ENCODE measurements around the gene TSC1. TPM values are rescaled to one million over a fixed set of nuclear protein-coding genes. Genes with fewer than 3 reads are reported as not detected.
A peak's percentile ranks its signal among the peaks of the same experiment; 100 is the strongest.

The TSC1 gene
- total RNA-seq, 1 donor from 2014 or later, result 42.6 TPM

DNA sequence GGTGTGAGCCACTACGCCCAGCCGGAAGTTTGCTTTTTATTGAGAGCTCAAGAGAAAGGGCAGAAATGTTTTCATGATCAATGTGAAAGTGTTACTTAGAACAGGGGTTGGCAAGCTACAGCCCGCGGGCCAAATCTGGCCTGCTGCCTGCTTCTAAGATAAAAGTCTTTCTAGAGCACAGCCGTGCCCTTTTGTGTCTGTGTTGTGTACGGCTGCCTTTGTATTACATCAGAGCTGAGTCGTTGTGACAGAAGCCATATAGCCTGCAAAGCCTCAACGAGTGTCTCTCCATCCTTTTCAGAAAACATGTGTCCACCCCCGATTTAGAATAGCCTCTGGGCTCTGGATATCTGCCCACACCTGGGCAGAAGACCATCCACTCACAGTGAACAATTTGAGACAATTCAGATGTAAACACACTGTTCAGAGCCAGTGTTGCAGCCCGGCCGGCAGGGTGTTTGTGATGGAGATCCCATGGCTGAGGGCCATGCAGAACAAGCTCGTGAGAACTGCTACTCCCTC is 95.2 kb downstream of the TSC1 start:
- ATAC-seq (peak; percentile 71), DNase-seq (ENCODE audit: missing footprints) (no peak)
- intact Hi-C loops (cut with DNase I), result no loop called here

DNA sequence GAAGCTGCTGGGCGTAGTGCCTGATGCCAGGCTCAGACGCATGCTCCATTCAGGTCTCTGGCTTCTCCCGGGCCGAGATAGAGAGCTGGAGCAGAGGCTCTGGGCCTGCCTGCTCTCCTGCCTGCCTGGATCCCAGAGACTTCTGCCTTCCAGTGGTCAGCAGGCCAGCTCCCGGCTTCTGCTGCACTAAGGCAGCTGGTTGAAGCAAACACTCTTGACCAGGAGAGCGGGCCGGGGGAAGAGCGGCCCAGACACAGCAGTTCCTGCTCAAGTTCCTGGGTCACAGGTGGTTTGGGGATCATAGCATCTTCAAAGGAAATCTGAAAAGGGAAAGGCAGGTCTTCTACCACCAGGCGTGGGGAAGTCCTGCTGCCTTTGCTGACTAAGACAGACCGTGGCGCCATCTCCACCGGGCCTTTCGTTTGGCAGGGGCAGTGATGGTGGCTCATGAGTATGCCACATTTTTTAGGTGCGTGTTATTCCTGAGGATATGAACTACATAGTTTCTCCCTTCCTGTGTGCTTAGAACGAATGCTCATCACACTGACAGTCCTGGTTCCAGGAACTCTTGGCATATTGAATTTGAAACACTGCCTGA is 97.4 kb downstream of the TSC1 start:
- intact Hi-C loops (cut with DNase I), result no loop called here
- no peak for DNase-seq (ENCODE audit: missing footprints)
- ATAC-seq, result no peak

DNA sequence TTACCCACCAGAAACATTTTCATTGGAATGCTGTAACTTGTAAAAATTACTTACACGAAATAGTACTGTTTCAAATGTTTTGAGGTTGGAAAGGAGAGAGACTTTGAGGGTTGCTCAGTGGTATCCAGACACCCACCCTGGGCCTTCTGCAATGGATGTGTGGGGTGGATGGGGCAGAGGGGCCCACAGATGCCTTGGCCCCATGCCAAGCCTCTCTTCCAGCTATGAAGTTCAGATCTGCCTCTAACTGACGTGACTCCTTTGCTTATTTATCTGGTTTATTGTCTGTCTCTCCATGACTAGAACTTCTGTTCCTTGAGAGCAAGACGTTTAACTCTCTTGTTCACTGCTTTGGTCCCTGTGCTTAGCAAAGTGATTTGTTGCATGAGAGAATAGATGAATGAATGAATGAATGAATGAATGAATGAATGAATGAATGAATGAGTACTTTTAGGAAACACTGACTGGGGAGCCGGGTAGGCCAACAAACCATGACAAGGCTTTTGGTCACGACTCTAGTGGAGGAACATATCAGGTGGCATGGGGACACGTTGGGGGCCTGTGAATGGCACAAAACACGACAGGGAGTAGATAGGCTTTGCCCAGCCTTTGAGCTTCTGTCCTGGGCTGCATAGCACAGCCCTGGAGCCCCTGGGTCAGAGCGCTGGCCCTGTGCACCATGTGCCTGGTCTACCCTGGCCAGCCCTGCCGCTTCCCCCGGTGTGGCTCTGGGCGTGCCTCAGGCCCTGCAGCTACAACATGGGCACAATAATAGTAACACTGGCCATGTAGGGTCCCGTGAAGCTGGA is 98.1 kb downstream of the TSC1 start:
- intact Hi-C loops (cut with DNase I), result no loop called here
- ATAC-seq, result no peak
- no peak for DNase-seq (ENCODE audit: missing footprints)

DNA sequence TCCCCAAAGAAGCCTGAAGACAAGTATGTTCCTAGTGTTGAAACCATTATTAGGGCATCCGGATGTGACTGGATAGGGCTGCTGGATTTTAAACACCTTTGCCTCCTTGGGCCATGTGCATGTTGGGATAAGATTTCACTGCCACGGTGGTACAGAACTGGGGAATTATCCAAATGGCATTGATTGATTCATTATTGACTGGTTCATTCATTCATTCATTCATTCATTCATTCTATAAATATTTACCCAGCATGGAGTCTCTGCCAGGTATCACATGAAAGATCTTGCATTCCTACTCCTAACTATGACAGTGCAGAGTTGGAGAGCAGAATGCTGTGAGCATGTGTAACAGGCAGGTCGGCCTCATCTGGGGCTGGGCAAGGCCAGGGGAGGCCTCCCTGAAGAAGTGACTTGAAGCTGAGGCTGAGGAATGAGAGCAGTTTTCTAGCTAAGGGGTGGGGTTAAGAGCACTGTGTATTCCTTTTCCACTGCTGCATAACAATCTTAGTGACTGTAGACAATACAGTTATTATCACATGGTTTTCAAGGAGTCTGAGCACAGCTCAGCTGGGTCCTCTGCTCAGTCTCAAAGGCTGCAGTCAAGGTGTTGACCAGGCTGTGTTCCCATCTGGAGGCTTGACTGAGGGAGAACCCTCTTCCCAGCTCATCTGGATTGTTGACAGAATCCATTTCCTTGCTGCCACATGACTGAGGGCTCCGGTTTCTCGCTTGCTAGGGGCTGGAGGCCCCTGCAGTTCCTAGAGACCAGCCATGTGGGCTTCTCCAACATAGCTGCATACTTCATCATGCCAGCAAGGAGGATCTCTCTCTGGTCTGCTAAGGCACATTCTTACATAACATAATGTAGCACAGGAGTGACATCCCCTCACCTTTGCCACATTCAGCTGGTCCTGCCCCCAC is 102.0 kb downstream of the TSC1 start:
- intact Hi-C loops (cut with DNase I), result no loop called here
- no peak for ATAC-seq

More for the DNA sequence above, 102.0 kb downstream of the TSC1 start:
- DNase-seq (ENCODE audit: missing footprints), result no peak

Small RNA genes lying within 50 kb of the gene (microRNA-seq; reads per million reads assigned to microRNA genes)
- 1.1 reads per million for gene MIR548AW

Other genes with a start within 250 kb of the TSC1 start
- not detected for gene AK8, start 66.3 kb downstream of the TSC1 start, total RNA-seq
- 4.0 TPM for gene SPACA9, start 65.7 kb downstream of the TSC1 start, total RNA-seq
- 0.43 TPM for gene GFI1B, start 34.1 kb upstream of the TSC1 start, total RNA-seq
- 58.0 TPM for gene GTF3C5, start 86.4 kb upstream of the TSC1 start, total RNA-seq
- gene CEL, start 117.4 kb upstream of the TSC1 start, total RNA-seq, result 7.7 TPM
- 33.7 TPM for gene RALGDS, start 176.6 kb upstream of the TSC1 start, total RNA-seq
- gene GBGT1, start 219.3 kb upstream of the TSC1 start, total RNA-seq, result 8.2 TPM

Measured in Right ventricle myocardium inferior (tissue), 1 donor.